ENCODE measurements around the gene PIAS1. TPM values are rescaled to one million over a fixed set of nuclear protein-coding genes. Genes with fewer than 3 reads are reported as not detected.

The PIAS1 gene
- total RNA-seq, 2 donors from 2014 or later = 33.9 to 35.5 TPM

DNA sequence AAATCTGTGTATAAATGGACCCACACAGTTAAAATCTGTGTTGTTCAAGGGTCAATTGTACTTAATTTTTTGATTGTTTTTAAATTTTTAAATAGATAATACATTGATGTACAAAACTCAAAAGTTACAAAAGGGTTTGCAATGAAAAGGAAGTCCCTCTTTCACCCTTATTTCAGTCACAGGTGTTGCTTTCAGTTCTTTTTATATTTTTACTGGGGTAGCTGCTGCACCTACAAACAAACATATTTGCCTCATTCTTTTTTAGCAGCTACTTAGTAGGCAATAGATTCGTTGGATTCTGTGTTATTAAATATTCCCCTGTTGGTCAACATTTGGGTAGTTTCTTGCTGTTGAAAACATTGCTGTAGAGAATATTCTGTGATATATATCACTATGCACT lies 44.4 kb downstream of the PIAS1 start:
- ATAC-seq = no peak
- intact Hi-C loops (cut with DNase I, micrococcal nuclease) = no loop called here

DNA sequence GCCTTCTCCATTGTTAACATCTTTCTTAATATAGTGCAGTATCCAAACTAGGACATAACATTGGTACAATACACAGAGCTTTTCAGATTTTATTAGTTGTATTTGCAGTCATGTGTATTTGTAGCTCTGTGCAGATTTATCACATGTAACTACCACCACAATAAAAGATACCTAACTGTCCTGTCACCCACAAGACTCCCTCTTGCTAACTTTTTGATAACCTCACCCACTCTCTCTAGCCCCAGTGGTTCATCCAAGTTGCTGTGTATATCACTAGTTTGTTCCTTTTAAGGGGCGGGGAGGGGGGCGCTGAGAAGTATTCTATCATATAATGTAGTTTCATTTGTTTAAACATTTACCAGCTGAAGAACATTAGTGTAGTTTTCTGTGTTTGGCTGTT lies 46.1 kb downstream of the PIAS1 start:
- DNase-seq = no peak
- no peak for ATAC-seq
- intact Hi-C loops (cut with DNase I, micrococcal nuclease) = no loop called here

More for the DNA sequence above, 44.4 kb downstream of the PIAS1 start:
- DNase-seq = no peak

DNA sequence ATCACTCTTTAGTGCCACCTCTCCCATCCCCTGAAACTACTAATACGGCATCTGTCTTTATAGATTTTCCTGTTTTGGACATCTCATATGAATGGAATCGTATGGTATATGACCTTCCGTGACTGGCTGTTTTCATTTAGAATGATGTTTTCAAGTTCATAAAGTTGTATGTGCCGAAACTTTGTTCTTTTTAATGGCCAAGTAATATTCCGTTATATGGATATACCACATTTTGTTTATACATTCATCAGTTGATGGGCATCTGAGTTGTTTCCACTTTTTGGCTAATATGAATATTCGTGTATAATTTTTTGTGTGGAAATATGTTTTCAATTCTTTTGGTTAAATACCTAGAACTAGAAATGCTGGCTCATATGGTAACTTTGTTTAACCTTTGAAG lies 49.5 kb downstream of the PIAS1 start:
- no peak for DNase-seq
- ATAC-seq = no peak
- intact Hi-C loops (cut with DNase I, micrococcal nuclease) = no loop called here

DNA sequence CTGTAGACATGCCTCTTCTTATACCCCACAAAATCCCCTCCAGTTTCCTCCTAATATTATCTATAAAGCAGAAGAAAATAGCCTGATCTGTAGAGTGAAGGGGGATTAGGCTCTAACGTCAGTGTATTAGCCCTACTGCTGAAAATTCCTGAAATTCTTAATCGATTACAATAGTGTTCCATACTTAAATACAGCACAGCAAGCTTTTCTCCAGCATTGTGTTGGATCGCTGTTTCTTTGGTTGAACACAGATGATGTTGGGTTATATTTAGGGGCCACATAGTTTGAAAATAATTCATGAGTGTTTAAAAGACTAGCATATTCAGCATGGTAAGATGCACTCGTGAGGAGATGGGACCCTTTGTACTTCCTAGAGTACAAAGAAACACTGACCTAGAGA lies 52.5 kb downstream of the PIAS1 start:
- ATAC-seq = no peak

DNA sequence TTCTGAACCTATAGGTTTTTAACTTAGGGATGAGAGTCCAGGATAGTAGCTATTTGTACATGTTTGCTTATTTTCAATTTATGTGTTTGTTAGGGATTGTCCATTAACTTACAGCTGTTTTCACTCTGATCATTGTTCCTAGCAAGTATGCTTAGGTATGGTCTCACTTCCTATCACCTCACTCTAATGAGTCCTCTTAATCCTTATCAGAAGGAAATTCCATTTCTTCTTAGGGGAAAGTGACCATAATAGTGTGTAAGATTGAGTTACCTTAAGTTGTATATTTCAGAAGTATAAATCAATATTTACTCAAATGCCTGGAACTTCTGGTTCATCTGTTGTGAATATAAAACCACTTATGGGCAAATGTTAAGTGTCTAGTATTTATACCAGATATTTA lies 53.0 kb downstream of the PIAS1 start:
- intact Hi-C loops (cut with DNase I, micrococcal nuclease) = no loop called here
- ATAC-seq = no peak
- DNase-seq = no peak

More for the DNA sequence above, 52.5 kb downstream of the PIAS1 start:
- intact Hi-C loops (cut with DNase I, micrococcal nuclease) = no loop called here
- no peak for DNase-seq

DNA sequence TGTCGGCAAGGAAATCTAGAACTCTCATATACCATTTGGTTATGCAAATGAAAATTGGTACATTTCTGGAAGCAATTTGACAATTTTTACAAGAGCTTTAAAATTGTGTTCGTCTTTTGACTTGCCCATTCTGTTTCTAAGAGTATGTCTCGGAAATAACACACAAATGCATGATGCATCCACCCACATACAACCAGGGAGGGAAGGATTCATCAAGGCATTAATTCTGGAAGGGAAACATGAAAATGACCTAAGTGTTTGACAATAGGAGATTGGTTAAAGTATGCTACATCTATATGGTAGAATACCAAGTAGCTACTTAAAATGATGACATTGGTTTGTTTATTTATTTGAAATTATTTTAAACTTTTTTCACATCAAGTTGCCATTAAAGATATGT lies 58.6 kb downstream of the PIAS1 start:
- ATAC-seq (no peak), DNase-seq (no peak)
- intact Hi-C loops (cut with DNase I, micrococcal nuclease) = no loop called here

DNA sequence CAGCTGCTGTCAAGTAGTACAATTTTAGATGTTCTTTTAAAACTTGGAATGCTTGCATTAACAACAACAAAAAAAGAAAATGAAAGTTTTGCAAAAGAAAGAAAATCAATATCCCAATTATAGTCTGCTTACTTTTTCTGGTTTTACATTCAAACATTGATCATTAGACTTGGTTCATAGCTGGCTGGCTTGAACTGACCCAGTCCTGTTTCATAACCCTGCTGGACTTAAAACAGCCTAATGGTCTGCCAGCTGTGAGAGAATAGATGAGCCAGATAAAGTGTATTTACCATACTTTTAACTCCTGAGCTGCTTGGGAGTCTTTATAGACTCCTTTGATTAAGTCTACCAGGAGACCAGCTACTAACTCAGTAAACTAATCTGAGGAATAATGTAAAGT lies 59.2 kb downstream of the PIAS1 start:
- no peak for ATAC-seq
- intact Hi-C loops (cut with DNase I, micrococcal nuclease) = no loop called here
- DNase-seq = no peak

DNA sequence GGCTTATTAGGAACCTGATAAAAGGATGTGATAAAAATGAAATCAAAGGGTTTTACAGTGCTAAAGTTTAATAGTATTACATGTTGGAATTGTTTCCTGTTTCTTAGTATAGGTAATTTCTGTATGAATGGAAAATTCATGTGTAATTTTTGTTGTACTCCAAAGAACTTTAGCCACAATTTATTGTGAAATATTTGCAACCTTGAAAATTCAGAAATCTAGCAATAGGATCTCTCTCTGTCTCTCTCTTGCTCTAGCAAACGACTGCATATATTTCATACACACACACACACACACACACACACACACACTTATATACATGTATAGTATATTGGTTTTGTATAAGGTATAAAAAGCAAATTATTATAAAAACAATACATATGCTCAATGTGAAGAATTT lies 59.6 kb downstream of the PIAS1 start:
- intact Hi-C loops (cut with DNase I, micrococcal nuclease) = no loop called here
- DNase-seq (no peak), ATAC-seq (no peak)

DNA sequence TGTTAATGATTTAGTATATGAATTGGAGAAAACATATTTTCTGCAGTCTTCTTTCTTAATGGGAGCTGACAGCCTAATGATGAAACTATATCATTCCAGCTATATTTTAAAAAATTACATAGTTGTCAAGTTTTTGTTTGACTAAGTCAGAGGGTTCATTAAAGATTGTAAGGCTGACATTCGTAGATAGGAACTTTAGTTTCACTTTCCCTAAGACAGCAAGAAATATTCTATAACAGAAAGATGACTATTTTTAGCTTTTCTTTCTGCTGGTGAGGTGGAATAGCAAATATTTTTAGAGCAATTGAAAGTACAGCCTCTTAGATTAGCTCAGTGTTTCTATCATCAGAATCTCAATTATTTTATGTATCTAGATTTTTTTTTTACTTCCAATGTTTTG lies 60.2 kb downstream of the PIAS1 start:
- intact Hi-C loops (cut with DNase I, micrococcal nuclease) = no loop called here
- ATAC-seq (no peak), DNase-seq (no peak)

DNA sequence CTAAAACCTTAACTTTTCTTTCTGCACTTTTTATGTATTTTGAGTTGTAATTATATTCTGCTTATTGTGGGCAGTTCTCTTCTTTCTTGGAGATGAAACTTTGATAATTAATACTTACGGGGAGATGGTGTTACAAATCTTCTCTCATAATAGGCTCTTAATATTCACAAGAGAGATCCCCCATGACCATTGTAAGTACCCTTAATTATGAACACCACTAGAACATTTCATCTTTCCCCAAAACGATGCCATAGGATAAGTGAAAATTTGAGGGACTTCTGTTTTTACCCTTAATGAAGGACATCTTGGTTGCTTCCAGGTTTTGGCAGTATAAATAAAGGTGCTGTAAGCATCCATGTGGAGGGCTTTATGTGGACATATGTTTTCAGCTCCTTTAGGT lies 60.7 kb downstream of the PIAS1 start:
- DNase-seq (no peak), ATAC-seq (no peak)
- intact Hi-C loops (cut with DNase I, micrococcal nuclease) = no loop called here

DNA sequence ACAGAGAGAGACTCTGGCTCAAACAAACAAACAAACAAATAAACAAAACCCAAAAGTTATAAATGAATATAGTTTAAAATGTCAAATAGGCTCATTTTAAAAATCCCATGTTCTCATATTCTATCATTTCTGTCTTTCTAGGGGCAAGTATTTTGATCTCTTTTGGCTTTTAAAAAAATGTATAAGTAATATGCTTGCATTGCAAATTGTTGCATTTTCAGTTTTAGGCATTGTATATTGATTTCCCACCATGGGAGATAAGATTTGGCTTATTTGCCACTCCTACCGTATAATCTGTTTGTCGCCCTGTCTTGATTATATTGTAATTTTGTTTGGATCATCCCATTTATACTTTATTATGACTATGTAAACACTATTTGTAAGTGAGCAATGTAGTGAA lies 70.6 kb downstream of the PIAS1 start:
- no peak for DNase-seq
- intact Hi-C loops (cut with DNase I, micrococcal nuclease) = no loop called here
- no peak for ATAC-seq

DNA sequence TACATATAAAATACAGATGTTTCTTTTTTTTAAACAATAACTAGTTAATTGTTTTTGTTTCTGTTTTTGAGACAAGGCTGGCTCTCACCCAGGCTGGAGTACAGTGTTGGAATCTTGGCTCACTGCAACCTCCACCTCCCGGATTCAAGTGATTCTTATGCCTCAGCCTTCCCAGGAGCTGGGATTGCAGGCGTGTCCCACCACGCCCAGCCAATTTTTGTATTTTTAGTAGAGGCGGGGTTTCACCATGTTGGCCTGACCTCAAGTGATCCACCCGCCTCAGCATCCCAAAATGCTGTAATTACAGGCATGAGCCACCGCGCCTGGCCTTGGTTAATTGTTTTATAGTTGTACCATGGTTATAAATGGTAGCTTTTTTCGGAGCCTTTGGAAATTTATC lies 72.3 kb downstream of the PIAS1 start:
- DNase-seq = peak; percentile 35 to 53
- ATAC-seq = peak; percentile 88
- intact Hi-C loops (cut with DNase I, micrococcal nuclease) = no loop called here

DNA sequence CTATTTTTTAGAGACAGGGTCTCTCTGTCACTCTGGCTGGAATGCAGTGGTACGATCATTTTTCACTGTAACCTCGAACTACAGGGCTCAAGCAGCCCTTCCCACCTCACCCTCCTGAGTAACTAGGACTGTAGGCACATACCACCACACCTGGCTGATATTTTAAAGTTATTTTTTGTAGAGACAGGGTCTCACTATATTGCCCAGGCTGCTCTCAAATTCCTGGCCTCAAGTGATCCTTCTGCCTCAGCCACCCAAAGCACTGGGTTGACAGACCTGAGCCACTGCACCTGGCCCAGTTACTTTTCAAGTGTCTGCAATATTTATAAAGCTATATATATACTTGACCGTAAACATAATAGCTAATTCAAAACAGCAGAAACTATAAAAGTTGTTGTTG lies 75.0 kb downstream of the PIAS1 start:
- DNase-seq (no peak), ATAC-seq (no peak)
- intact Hi-C loops (cut with DNase I, micrococcal nuclease) = no loop called here

DNA sequence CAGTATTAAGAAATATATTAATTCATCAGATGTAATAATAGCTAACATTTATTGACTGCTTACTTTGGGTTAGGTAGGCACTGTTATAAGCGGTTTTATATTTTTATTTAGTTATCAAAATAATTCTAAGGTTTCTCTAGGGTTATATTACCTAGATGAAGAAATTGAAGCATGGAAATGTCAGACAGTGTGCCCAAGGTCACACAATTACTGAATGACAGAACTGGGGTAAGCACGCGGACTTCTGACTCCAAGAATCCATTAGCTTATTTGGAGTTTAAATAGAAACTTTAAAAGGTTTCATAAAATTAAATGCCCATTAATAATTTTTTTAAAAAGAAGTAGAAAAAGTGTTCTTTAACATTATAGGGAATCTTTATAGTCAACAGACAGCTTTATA lies 76.7 kb downstream of the PIAS1 start:
- ATAC-seq (no peak), DNase-seq (no peak)
- intact Hi-C loops (cut with DNase I, micrococcal nuclease) = no loop called here

DNA sequence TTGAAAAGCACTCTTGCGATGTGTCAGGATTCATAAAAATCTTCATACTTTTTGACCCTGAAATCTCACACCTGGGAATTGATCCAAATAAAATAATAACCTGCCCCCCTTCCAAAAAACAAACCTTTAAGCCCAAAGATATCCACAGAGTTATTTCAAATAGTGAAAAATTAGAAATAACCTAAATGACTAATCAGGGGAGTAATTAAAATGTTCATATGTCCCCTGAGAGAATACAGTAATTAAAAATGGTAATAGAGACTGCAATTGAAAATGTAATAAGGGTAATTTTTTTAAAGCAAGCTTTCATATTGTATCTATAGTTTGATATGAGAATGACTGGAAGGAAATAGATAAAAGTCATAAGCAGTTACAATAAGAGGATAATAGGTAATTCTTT lies 83.0 kb downstream of the PIAS1 start:
- no peak for DNase-seq
- intact Hi-C loops (cut with DNase I, micrococcal nuclease) = no loop called here
- ATAC-seq = no peak

DNA sequence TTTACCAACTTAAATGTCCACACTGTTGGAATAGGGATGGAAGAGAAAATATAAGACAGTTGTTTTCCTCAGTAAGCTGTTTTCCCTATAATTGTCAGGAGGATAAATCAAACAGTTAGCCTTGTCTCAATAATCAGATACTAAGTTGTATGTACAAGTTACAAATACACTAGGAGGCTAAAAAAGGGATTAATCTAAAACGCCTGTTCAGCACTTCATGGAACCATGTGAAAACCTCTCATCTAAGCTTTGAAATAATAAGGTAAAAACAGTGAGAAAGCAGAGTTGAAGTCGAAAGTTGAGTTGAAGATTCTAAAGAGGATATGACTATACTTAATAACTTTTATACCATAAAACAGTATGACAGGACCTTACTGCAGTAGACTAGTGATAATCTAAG lies 89.0 kb downstream of the PIAS1 start:
- intact Hi-C loops (cut with DNase I, micrococcal nuclease) = no loop called here
- no peak for ATAC-seq
- DNase-seq = no peak

DNA sequence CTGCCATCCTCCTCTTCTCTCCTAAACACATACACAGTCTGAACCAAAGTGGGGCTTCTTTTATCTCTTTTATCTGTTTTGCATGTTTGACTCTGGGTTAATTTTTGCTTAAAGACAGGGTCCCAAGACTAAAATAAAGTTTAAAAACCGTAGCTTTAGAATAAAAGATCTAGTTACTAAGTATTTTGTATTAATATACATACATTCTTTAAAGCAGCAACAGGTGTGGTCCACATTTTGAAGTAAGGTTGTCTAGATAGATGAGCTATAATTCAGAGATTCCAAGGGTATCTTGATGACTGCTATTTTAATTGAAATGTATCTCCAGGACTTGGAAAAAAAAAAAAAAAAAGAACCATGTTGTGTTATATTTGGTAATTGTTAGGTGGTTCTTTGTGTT lies 89.7 kb downstream of the PIAS1 start:
- no peak for ATAC-seq
- DNase-seq = no peak
- intact Hi-C loops (cut with DNase I, micrococcal nuclease) = no loop called here

DNA sequence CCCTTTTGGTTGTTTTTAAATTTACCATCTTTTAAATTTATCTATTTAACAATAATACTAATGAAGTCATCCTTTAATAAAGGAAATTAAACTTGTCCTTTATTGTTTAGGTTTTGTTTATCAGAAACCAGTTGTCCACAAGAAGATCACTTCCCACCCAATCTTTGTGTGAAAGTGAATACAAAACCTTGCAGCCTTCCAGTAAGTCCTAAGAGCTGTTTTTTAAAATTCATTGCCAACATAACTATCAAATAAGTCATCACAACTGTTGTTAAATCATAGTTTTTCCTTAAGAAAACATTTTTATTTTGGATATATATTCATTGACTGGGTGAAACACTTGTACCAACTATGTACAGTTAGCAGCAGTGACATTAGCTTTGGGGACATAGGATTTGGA lies 91.6 kb downstream of the PIAS1 start:
- ATAC-seq = no peak
- DNase-seq = no peak

DNA sequence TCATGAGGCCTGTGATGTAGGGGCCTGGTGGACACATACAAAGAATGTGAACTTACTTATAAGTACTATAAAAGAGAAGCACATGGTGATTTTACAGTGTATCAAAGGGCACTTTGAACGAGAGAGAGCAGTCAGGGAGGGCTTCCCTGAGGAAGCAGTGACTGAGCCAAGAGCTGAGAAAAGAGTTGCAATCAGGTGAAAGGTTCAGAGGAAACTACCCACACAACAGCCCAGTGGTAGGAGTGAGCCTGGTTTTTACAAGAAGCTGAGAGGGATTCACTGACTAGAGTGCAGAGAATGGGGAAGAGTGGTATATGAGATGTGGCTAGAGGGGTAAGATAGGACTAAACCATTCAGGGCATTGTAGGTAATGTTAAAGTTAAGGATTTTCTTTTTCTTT lies 93.9 kb downstream of the PIAS1 start:
- DNase-seq = no peak

More for the DNA sequence above, 91.6 kb downstream of the PIAS1 start:
- intact Hi-C loops (cut with DNase I, micrococcal nuclease) = no loop called here

DNA sequence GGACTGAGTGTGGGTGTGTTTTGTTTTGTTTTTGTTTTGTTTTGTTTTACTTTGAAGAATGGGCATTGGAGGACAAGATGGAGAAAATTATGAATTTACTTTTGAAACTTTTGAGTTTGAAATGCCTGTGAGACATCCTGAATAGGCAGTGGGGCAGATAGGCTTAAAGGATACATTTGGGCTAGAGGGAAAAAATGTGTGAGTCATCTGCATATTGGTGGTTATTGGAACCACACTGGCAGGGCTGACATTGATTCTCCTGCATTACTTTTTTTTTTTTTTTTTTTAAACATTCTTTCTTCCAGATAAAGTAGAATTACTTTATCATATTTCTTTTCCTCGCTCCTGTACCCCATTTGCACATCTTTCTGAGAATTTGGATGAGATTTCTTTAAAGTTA lies 94.9 kb downstream of the PIAS1 start:
- ATAC-seq (no peak), DNase-seq (no peak)
- intact Hi-C loops (cut with DNase I, micrococcal nuclease) = no loop called here

More for the DNA sequence above, 93.9 kb downstream of the PIAS1 start:
- intact Hi-C loops (cut with DNase I, micrococcal nuclease) = no loop called here
- peak; percentile 92 for ATAC-seq

DNA sequence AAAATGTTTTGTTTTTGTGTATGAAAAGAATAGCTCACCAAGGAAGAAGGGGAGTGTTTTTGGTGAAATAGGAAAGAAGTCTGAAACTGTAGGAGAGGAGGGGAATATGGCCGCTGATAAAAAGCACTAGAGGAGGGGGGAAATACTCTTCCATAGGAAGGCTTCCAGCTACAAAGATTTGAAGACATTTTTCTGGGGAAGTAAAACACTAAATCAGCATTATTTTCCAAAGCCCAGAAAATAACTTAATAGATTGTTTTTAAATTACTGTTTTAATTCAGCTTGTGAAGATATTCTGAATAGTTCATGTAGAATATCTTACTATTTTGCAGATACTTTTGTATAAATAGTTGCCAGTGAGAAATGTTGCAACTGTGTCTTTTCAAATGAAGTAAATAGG lies 96.1 kb downstream of the PIAS1 start:
- DNase-seq = no peak
- no peak for ATAC-seq
- intact Hi-C loops (cut with DNase I, micrococcal nuclease) = no loop called here

DNA sequence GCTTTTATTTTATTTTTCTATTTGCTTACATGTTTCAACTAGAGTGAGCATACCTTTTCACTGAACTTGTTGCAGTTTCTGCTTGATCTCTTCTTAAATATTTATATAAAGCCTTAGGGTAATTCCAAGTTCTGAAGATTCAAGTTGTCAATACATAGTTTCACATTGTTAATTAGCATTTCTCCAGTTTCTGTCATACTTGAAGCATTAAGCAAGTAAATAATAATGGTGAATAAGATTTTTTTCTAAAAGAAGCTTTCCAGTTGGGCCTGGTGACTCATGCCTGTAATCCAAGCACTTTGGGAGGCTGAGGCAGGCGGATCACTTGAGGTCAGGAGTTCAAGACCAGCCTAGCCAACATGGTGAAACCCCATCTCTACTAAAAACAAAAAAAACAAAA lies 97.2 kb downstream of the PIAS1 start:
- ATAC-seq (no peak), DNase-seq (no peak)
- intact Hi-C loops (cut with DNase I, micrococcal nuclease) = no loop called here
